ENCODE measurements around the gene C11orf24.

The C11orf24 gene

GRCh38 chr11:68215087-68215445, 56.7 kb downstream of the C11orf24 start:
- no CpG with 5 or more reads among the region's 15 CpGs for WGBS (ENCODE audit: extremely low coverage, insufficient coverage, insufficient read length)
- H2BK120ac ChIP-seq (ENCODE audit: insufficient read depth, low read length, poor library complexity) = no peak overlapping the region

GRCh38 chr11:68214173-68215086, 57.3 kb downstream of the C11orf24 start:
- Histone ChIP-seq H4K91ac (ENCODE audit: low read depth, low read length) (peak overlapping the region; percentile 99), H2BK120ac (ENCODE audit: insufficient read depth, low read length, poor library complexity) (peak overlapping the region; percentile 91), H3K27ac (ENCODE audit: low read depth, low read length) (peak overlapping the region; percentile 99), H3K79me2 (ENCODE audit: control insufficient read depth, insufficient read depth, low read length, poor library complexity) (peaks cover 23% of the 10 kb centered on the region), H3K4ac (ENCODE audit: low read depth, low read length) (peak overlapping the region; percentile 89), H3K9ac (ENCODE audit: low read length) (peak overlapping the region; percentile 99), H2AFZ (ENCODE audit: insufficient read depth, low read length, poor library complexity) (peak overlapping the region; percentile 98), H3K18ac (ENCODE audit: low read length) (peak overlapping the region; percentile 98), H4K8ac (ENCODE audit: low read depth, low read length) (peak overlapping the region; percentile 98), H3K14ac (ENCODE audit: low read length) (peak overlapping the region; percentile 99), H3K79me1 (ENCODE audit: low read length) (peaks cover 15% of the 10 kb centered on the region), H3K27me3 (ENCODE audit: insufficient read depth, low read length) (no peaks in the 10 kb centered on the region), H2BK5ac (ENCODE audit: low read depth, low read length, poor library complexity) (peak overlapping the region; percentile 99), H3K4me3 (ENCODE audit: low read depth, low read length) (peak overlapping the region; percentile 82), H3K4me1 (ENCODE audit: control insufficient read depth in 1 of 2, insufficient read depth in 2 of 2, low read length in 2 of 2) (peaks cover 4 to 12% of the 10 kb centered on the region in 2 experiments), H3K23ac (ENCODE audit: low read length) (no peak overlapping the region), H3K36me3 (ENCODE audit: control insufficient read depth in 1 of 2, insufficient read depth in 2 of 2, low read length in 2 of 2) (no peaks in the 10 kb centered on the region), H2BK12ac (ENCODE audit: low read length) (no peak overlapping the region), H3K9me3 (ENCODE audit: insufficient read depth, low read depth, low read length) (no peaks in the 10 kb centered on the region), H4K12ac (ENCODE audit: low read depth, low read length) (peak overlapping the region; percentile 97), H2AK5ac (ENCODE audit: low read length) (peak overlapping the region; percentile 84), H3K4me2 (ENCODE audit: low read length) (peak overlapping the region; percentile 94)
- WGBS (ENCODE audit: extremely low coverage, insufficient coverage, insufficient read length) = no CpG with 5 or more reads among the region's 58 CpGs
- no peak for DNase-seq

More at GRCh38 chr11:68215087-68215445, 56.7 kb downstream of the C11orf24 start:
- Histone ChIP-seq H3K36me3 (ENCODE audit: control insufficient read depth in 1 of 2, insufficient read depth in 2 of 2, low read length in 2 of 2) (no peaks in the 10 kb centered on the region), H3K9ac (ENCODE audit: low read length) (no peak overlapping the region), H3K4me2 (ENCODE audit: low read length) (no peak overlapping the region), H2BK12ac (ENCODE audit: low read length) (no peak overlapping the region), H3K9me3 (ENCODE audit: insufficient read depth, low read depth, low read length) (no peaks in the 10 kb centered on the region), H3K4me1 (ENCODE audit: control insufficient read depth in 1 of 2, insufficient read depth in 2 of 2, low read length in 2 of 2) (peaks cover 4 to 11% of the 10 kb centered on the region in 2 experiments), H4K8ac (ENCODE audit: low read depth, low read length) (no peak overlapping the region), H4K12ac (ENCODE audit: low read depth, low read length) (no peak overlapping the region), H3K4ac (ENCODE audit: low read depth, low read length) (no peak overlapping the region), H3K18ac (ENCODE audit: low read length) (no peak overlapping the region), H3K23ac (ENCODE audit: low read length) (no peak overlapping the region), H3K79me1 (ENCODE audit: low read length) (peaks cover 15% of the 10 kb centered on the region), H2BK5ac (ENCODE audit: low read depth, low read length, poor library complexity) (no peak overlapping the region), H3K79me2 (ENCODE audit: control insufficient read depth, insufficient read depth, low read length, poor library complexity) (peaks cover 23% of the 10 kb centered on the region), H3K14ac (ENCODE audit: low read length) (no peak overlapping the region), H4K91ac (ENCODE audit: low read depth, low read length) (no peak overlapping the region), H3K4me3 (ENCODE audit: low read depth, low read length) (no peak overlapping the region), H2AK5ac (ENCODE audit: low read length) (no peak overlapping the region), H3K27me3 (ENCODE audit: insufficient read depth, low read length) (no peaks in the 10 kb centered on the region), H3K27ac (ENCODE audit: low read depth, low read length) (no peak overlapping the region), H2AFZ (ENCODE audit: insufficient read depth, low read length, poor library complexity) (no peak overlapping the region)
- no peak for DNase-seq

- DNase-seq = peak; percentile 83 to 94
- H3K4me2 ChIP-seq (ENCODE audit: low read length) = peak overlapping the region; percentile 94
- H3K9ac ChIP-seq (ENCODE audit: low read length) = peak overlapping the region; percentile 99
- H2BK5ac ChIP-seq (ENCODE audit: low read depth, low read length, poor library complexity) = peak overlapping the region; percentile 99
- peaks cover 4 to 14% of the 10 kb centered on the region in 2 experiments for H3K4me1 ChIP-seq (ENCODE audit: control insufficient read depth in 1 of 2, insufficient read depth in 2 of 2, low read length in 2 of 2)
- H2BK12ac ChIP-seq (ENCODE audit: low read length) = no peak overlapping the region
- H3K27me3 ChIP-seq (ENCODE audit: insufficient read depth, low read length) = no peaks in the 10 kb centered on the region
- H3K27ac ChIP-seq (ENCODE audit: low read depth, low read length) = peak overlapping the region; percentile 99
- H3K14ac ChIP-seq (ENCODE audit: low read length) = peak overlapping the region; percentile 99
- peak overlapping the region; percentile 89 for H3K4ac ChIP-seq (ENCODE audit: low read depth, low read length)
- H3K4me3 ChIP-seq (ENCODE audit: low read depth, low read length) = peak overlapping the region; percentile 82
- no CpG with 5 or more reads among the region's 90 CpGs for WGBS (ENCODE audit: extremely low coverage, insufficient coverage, insufficient read length)
- no peaks in the 10 kb centered on the region for H3K9me3 ChIP-seq (ENCODE audit: insufficient read depth, low read depth, low read length)
- H2AFZ ChIP-seq (ENCODE audit: insufficient read depth, low read length, poor library complexity) = peak overlapping the region; percentile 98
- H4K8ac ChIP-seq (ENCODE audit: low read depth, low read length) = peak overlapping the region; percentile 98
- H2BK120ac ChIP-seq (ENCODE audit: insufficient read depth, low read length, poor library complexity) = peak overlapping the region; percentile 98
- H3K79me2 ChIP-seq (ENCODE audit: control insufficient read depth, insufficient read depth, low read length, poor library complexity) = peaks cover 23% of the 10 kb centered on the region
- H3K36me3 ChIP-seq (ENCODE audit: control insufficient read depth in 1 of 2, insufficient read depth in 2 of 2, low read length in 2 of 2) = no peaks in the 10 kb centered on the region
- peak overlapping the region; percentile 84 for H2AK5ac ChIP-seq (ENCODE audit: low read length)
- H3K18ac ChIP-seq (ENCODE audit: low read length) = peak overlapping the region; percentile 98
- peak overlapping the region; percentile 100 for H4K91ac ChIP-seq (ENCODE audit: low read depth, low read length)
- peaks cover 15% of the 10 kb centered on the region for H3K79me1 ChIP-seq (ENCODE audit: low read length)
- no peak overlapping the region for H3K23ac ChIP-seq (ENCODE audit: low read length)
- peak overlapping the region; percentile 97 for H4K12ac ChIP-seq (ENCODE audit: low read depth, low read length)
Measured at GRCh38 chr11:68213555-68214172, 58.1 kb downstream of the C11orf24 start.

- Histone ChIP-seq H3K4me2 (ENCODE audit: low read length) (peak within 1 kb of the TSS; percentile 94), H3K9ac (ENCODE audit: low read length) (peak within 1 kb of the TSS; percentile 99), H3K36me3 (ENCODE audit: control insufficient read depth in 1 of 2, insufficient read depth in 2 of 2, low read length in 2 of 2) (no peaks in the 10 kb centered on the region), H3K79me1 (ENCODE audit: low read length) (peaks cover 15% of the 10 kb centered on the region), H3K23ac (ENCODE audit: low read length) (no peak within 1 kb of the TSS), H3K14ac (ENCODE audit: low read length) (peak within 1 kb of the TSS; percentile 99), H3K4ac (ENCODE audit: low read depth, low read length) (peak within 1 kb of the TSS; percentile 98), H3K4me1 (ENCODE audit: control insufficient read depth in 1 of 2, insufficient read depth in 2 of 2, low read length in 2 of 2) (peaks cover 4 to 14% of the 10 kb centered on the region in 2 experiments), H2BK5ac (ENCODE audit: low read depth, low read length, poor library complexity) (peak within 1 kb of the TSS; percentile 99), H4K12ac (ENCODE audit: low read depth, low read length) (peak within 1 kb of the TSS; percentile 97), H3K27ac (ENCODE audit: low read depth, low read length) (peak within 1 kb of the TSS; percentile 99), H3K4me3 (ENCODE audit: low read depth, low read length) (peak within 1 kb of the TSS; percentile 99), H4K8ac (ENCODE audit: low read depth, low read length) (peak within 1 kb of the TSS; percentile 98), H2AK5ac (ENCODE audit: low read length) (peak within 1 kb of the TSS; percentile 84), H3K18ac (ENCODE audit: low read length) (peak within 1 kb of the TSS; percentile 98), H3K27me3 (ENCODE audit: insufficient read depth, low read length) (no peaks in the 10 kb centered on the region), H2BK12ac (ENCODE audit: low read length) (no peak within 1 kb of the TSS), H3K9me3 (ENCODE audit: insufficient read depth, low read depth, low read length) (no peaks in the 10 kb centered on the region), H4K91ac (ENCODE audit: low read depth, low read length) (peak within 1 kb of the TSS; percentile 100), H2BK120ac (ENCODE audit: insufficient read depth, low read length, poor library complexity) (peak within 1 kb of the TSS; percentile 98), H2AFZ (ENCODE audit: insufficient read depth, low read length, poor library complexity) (peak within 1 kb of the TSS; percentile 98), H3K79me2 (ENCODE audit: control insufficient read depth, insufficient read depth, low read length, poor library complexity) (peaks cover 24% of the 10 kb centered on the region)
- no CpG with 5 or more reads among the region's 60 CpGs for WGBS (ENCODE audit: extremely low coverage, insufficient coverage, insufficient read length)
- peak in 1 of 2 donors; percentile 65 for DNase-seq
Measured at GRCh38 chr11:68213135-68213515, 58.6 kb downstream of the C11orf24 start, which contains the start of gene KMT5B. KMT5B (minus strand) TSS chr11:68213296; CDS start chr11:68190076, 23,220 bp downstream.

Data from trophoblast cell (in vitro differentiated cells and primary cell).